Superior temporal gyrus (tissue), 1 donor: Measurements from ENCODE around the gene PGAP2.

Experiments used
- DNase-seq: peaks from one replicate; pipeline ENCODE4 v3.0.0-alpha.2; 2016; ENCODE audit errors: extremely low spot score

The PGAP2 gene

DNA sequence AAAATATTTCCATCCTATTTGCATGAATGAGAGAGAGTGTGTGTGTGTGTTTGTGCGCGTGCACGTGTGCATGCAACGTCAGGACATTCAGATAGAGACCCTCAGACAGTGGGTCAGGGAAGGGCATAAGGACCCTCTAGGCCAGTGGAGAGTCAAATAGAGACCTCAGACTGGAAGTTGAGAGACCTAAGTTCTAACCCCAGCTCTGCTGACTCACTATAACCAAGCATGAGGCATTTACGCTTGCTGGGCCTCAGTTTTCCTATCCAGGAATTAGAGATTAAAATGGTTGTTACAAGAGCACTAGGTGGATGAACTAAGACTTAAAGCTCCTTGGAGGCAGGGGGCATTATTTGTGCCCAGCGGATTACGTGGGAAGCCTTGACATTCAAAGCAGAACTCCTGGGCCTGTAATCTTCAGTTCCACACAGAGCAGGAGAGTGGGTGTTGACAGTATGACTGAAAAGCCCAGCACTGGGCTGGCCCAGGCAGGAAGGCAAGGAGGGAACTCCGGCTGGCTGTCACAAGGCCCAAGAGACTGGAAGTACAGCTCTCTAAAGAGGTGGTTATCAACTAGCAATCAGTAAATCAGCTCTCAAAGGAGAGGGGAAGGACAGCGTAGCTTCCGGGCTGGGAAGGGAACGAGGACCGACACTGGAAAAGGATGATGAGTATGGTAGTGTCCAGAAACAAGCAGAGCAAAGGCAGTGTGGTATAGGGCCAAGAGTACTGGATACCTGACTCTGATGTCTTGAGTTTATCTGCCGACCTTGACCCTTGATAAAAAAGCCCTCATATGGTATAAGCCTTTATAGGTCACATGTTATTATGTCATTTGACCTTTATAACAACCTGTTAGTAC, 23.2 kb downstream of the PGAP2 start:
- no peak for DNase-seq

DNA sequence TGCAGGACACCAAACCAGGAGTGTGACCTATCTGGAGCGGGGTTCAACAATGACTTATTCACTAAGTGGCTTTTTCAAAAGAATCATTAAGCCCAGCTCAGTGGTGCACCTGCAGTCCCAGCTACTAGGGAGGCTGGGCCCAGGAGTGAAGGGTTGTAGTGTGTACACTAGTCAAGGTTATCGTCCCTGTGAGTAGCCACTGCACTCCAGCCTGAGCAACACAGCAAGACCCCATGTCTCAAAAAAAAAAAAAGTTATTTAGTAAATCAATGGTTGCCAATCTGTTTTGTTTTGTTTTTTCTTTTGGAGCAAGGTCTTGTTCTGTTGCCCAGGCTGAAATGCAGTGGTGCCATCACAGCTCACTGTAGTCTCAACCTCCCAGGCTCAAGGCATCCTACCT, 24.5 kb downstream of the PGAP2 start:
- no peak for DNase-seq

GRCh38 chr11:3833449-3833848, 25.1 kb downstream of the PGAP2 start:
- no peak for DNase-seq

- DNase-seq: no peak
Observed at GRCh38 chr11:3834349-3834663, 25.9 kb downstream of the PGAP2 start.

DNA sequence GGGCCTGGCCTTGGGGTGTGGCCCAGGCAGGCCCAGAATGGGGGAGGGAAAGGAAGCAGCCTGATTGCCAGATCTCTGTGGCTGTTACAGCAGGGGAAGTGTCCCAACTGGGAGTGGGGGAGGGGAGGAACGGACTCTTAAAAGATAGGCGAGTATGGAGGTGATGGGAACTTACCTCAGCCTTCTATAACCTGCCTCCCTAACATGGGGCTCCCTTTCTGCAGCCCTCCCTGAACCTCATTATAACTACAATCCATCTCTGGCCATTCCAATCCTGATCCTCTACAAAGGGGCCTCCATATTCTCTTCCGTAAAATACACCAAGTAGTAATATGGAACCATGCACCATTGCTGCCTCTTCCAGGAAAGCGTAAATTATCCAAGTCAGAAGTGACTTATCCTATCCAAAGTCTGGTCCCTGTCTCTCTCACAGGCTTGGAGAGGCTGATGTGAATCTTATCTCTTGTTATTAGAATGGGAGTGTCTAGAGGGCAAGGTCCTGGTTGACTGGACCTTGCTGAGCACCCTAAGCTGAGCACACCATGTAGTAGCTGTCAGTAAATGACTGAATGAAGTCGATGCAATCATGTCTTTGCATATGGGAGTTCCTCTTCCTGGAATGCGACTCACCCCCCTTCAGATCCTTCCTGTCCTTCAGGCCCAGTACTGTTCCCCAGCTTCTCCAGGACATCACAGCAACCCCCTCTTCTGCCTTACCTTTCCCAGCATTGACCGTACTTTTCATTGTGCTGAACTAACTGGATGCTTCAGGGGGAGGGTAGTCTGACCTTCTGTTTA, 26.5 kb downstream of the PGAP2 start:
- DNase-seq: peak; percentile 32

GRCh38 chr11:3835751-3836150, 27.4 kb downstream of the PGAP2 start:
- DNase-seq: peak; percentile 72

- no peak for DNase-seq
Observed at GRCh38 chr11:3836903-3837302, 28.5 kb downstream of the PGAP2 start.

DNA sequence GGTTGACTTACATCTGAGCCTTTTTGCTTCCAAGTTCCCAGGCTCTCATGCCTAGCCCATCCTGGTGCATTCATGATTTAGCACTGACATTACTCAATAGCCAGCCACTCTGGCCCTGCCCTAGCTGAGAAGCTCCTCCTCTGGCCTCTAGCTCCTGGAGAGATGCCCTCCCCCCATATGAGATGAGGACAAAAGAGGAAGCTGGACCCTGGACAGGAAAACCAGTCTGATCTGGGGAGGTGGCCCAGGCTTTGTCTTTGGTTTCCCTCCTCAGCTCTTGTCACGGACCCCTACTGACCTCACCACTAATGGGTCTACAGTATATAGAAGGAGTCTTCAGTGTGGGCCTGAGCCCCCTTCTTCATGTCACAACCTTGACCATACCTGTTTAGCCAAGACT, 29.4 kb downstream of the PGAP2 start:
- no peak for DNase-seq

DNA sequence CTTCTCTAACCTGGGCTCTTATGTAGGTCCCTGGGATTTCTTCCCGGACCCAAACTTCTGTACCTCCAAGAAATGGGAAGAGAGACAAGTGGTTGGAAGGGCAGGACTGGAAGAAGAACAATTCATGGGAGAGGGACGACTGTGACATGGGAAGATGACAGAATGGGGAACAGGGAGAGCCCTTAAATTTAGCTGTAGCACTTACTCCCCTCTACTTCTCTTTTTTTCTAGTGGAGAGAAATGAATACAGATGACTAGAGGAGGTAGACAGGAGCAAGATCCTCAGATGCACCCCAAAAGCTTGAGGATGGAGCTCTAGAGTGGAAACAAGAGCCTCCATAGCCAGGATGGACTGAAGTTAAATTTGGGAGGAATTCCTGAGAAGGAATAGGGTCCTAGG, 30.1 kb downstream of the PGAP2 start:
- no peak for DNase-seq

DNA sequence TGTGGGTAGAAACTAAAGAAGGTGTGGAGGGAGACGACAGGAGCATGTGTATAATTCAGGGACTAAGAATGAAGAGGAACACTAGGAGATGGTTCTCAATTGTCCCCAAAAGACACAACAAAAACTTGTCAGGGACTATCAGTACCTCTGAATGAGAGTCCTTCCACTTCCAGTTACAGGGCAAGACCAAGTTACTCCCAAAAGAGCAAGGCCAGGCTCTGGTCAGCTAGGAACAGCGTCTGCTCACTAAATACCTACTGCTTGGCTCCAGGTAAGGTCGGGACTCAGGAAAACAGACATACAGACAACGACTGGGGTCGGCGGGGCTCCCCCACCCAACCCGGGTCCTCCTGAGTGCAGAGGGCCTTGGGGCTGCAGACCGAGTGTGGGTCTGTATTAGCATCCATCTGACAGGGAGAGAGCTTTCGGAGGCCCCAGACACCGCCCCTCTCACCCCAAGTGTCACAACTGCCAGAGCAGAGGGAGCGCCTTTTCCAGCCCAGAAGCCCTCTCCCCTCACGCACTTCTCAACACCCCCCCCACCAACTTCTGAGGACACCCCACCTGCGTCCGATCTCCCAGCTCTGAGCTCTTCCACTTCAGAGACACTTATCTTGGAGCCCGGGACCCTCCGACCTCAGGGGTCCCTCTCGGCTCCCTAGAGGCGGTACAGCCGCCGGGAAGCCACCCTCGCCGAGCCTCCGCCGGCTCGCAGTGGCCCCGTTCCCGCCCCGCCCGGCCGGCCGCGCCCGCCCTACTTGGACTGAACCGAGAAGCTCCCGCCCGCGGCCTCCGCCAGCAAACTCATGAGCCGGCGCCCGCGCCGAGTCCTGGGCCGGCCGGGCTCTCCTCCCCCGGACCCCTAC, 31.9 kb downstream of the PGAP2 start:
- no peak for DNase-seq

- DNase-seq: no peak
Observed at GRCh38 chr11:3840870-3841425, 32.6 kb downstream of the PGAP2 start, which contains the start of gene RHOG. Gene RHOG, minus strand, starts transcription at chr11:3840959. Its CDS starts 12,821 bp downstream, at chr11:3828138.

GRCh38 chr11:3841426-3842350, 33.3 kb downstream of the PGAP2 start:
- peak; percentile 90 for DNase-seq

DNA sequence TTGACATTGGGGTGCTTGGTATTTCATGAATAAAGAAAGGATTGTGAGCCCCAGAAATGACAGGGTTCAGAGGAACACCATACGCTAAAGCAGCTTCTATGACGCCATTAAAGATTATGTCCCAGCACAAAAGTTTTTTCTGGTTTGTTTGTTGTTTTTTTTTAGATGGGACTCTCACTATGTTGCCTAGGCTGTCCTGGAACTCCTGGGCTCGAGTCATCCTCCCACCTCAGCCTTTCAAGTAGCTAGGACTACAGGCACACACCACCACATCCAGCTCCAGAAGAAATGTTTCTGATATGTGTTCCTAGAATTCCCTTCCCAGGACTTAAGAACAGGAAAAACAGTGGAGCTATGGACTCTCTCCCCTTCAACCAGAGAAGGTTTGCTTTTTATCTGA, 35.0 kb downstream of the PGAP2 start:
- no peak for DNase-seq

GRCh38 chr11:3845246-3845645, 36.9 kb downstream of the PGAP2 start:
- DNase-seq: no peak

- no peak for DNase-seq
Observed at GRCh38 chr11:3845670-3846069, 37.3 kb downstream of the PGAP2 start.

DNA sequence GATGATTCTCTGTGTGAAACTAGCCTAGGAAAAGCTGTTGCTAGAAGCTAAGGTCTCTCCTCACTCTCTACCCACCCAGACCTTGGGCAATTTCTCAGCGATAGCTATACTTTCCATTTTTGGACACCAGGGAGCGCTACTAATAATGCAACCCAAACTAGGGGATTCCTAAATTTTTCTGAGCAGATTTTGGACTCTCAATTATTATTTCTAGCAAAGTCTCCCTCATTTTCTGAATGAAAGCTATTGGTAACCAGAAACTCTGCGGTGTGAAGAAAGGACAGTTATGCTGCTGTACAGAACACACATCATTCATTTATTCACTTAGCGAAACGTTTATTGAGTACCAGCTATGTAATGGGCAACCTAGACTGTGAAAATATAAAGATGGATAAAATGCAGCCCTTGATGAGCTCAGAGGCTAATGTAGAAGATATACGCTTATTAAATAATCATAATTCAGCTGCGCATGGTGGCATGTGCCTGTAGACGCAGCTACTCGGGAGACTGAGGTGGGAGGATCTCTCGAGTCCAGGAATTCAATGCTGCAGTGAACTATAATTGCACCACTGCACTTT, 41.0 kb downstream of the PGAP2 start:
- DNase-seq: peak; percentile 82

DNA sequence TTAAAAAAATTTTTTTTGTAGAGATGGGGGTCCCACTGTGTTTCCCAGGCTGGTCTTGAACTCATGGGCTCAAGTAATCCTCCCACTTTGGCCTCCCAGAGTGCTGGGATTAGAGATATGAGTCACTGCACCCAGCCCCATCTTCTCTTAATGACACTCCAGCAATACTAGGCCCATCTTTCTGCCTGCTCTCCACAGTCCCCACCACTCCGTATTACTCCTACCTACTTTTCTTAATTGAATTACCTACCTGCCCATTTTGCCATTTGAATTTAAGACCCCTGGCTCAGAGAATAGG, 45.1 kb downstream of the PGAP2 start:
- DNase-seq: no peak

DNA sequence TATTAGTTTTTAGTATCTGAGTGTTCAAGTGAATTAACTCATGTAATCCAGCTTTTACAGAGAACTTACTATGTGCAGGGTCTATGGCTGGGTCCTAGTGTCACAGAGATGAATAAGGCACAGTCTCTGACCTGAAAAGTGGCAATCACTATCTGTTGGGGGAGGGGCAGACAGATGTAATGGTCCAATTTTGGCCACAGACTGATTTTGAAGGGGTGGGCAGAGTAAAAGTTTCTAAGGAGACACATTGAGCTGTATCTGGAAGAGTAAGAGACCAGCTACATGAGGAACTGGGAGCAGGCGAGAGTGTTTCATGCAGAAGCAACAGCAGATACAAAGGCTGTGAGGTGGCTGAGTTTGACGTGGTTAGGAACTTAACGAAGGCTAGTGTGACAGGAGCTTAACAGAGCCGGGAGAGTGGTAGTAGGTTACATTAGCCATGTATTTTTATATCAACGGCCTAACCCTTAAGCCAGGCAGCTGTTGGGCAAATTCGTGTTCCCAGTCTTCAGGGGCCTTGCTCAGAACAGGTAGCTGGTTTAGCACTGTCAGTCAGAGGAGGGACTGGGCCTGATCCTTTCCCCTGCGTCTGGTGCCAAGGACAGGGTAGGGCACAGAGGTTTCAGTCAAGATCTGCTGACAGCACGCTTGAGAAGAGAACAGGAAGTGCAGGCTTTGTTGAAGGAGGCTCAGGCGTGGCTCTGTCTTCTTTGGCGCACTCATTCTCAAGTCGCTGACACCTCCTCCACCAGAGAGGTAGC, 45.7 kb downstream of the PGAP2 start:
- DNase-seq: no peak

GRCh38 chr11:3854660-3854976, 46.3 kb downstream of the PGAP2 start:
- no peak for DNase-seq
